Type B pancreatic cell (in vitro differentiated cells): Measurements from ENCODE around the gene KIRREL3. TPM values are rescaled to one million over a fixed set of nuclear protein-coding genes. Genes with fewer than 3 reads are reported as not detected.

ENCODE experiments used
- DNase-seq: peaks from one replicate; pipeline ENCODE4 v3.0.0; 2021; ENCODE audit warnings: mixed read lengths; ENCODE audit not compliant: unreplicated experiment; ENCODE audit errors: extremely low spot score
- H3K27ac Mint-ChIP-seq: 2 replicates; pipeline ENCODE4 v1.8.0; 2021; ENCODE audit warnings: mild to moderate bottlenecking, mixed read lengths
- H3K27me3 Mint-ChIP-seq: 2 replicates; pipeline ENCODE4 v1.8.0; 2021; ENCODE audit warnings: mixed read lengths
- H3K36me3 Mint-ChIP-seq: 2 replicates; pipeline ENCODE4 v1.8.0; 2021; ENCODE audit warnings: mixed read lengths
- H3K4me1 Mint-ChIP-seq: one replicate; pipeline ENCODE4 v1.8.0; 2021; ENCODE audit warnings: mixed read lengths; ENCODE audit not compliant: unreplicated experiment
- H3K4me3 Mint-ChIP-seq: 2 replicates; pipeline ENCODE4 v1.8.0; 2021; ENCODE audit warnings: mild to moderate bottlenecking, mixed read lengths
- H3K9me3 Mint-ChIP-seq: 2 replicates; pipeline ENCODE4 v1.8.0; 2021; ENCODE audit warnings: mixed read lengths
- CTCF ChIP-seq: fragments of 200-600 bp; sonication (generic); conservative IDR thresholded peaks from 2 replicates; pipeline ENCODE4 v1.5.0; 2021; ENCODE audit warnings: antibody characterized with exemption, mild to moderate bottlenecking
- total RNA-seq: library from RNA; stranded (reverse); gene quantifications from 2 replicates; pipeline ENCODE4 v1.2.1, GENCODE V29; 2021; ENCODE audit warnings: low replicate concordance

Gene KIRREL3
- total RNA-seq, 1 donor from 2014 or later = 4.1 TPM

DNA sequence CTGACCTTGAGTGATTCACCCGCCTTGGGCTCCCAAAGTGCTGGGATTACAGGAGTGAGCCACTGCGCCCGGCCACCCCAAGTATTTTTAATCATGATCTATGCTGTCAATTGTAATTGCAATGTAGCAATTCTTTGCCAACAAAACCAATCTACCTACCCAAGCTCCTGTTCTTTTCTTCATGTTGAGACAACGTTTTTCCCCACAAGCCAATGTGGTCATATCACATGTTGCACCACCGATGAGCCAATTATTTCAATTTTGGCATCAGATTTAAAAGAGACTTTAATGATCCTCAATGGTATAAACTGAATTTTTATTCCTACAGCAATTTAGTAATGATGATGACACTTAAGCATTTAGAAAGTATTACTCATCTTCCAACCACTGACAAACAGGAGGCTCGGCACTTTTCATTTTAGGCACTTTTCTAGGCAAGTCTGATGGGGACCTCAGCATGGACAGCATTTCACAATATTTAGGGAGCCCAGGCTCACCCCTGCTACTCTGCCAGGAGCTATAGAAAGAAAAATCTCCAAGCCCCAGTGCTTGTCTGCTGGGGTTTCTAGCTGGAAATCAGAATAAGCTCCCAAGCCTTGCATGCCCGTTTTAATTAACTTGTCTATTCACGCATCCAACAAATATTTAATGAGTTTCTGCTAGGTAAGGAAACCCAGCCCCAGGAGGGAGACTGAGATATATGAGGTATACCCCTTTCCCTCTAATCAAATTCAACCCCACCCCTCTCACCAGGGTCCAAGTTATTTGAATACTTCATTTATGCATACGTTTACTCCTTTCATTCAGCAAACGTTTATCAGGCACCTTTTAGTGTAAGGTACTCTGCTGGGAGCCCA lies 353.6 kb downstream of the KIRREL3 start:
- no peaks in the 10 kb centered on the region for H3K36me3 Mint-ChIP-seq
- H3K27ac Mint-ChIP-seq = no peak overlapping the region
- no peak for DNase-seq
- peaks cover 11% of the 10 kb centered on the region for H3K4me1 Mint-ChIP-seq
- H3K27me3 Mint-ChIP-seq = peaks cover 3% of the 10 kb centered on the region
- TF ChIP-seq CTCF = no peak
- H3K4me3 Mint-ChIP-seq = no peak overlapping the region
- H3K9me3 Mint-ChIP-seq = peaks cover 11% of the 10 kb centered on the region

GRCh38 chr11:126645186-126645585 lies 355.4 kb downstream of the KIRREL3 start:
- no peak for TF ChIP-seq CTCF
- no peak for DNase-seq
- H3K27ac Mint-ChIP-seq = no peak overlapping the region
- H3K9me3 Mint-ChIP-seq = peaks cover 5% of the 10 kb centered on the region
- no peaks in the 10 kb centered on the region for H3K36me3 Mint-ChIP-seq
- H3K4me1 Mint-ChIP-seq = peaks cover 20% of the 10 kb centered on the region
- peaks cover 6% of the 10 kb centered on the region for H3K27me3 Mint-ChIP-seq
- H3K4me3 Mint-ChIP-seq = no peak overlapping the region

DNA sequence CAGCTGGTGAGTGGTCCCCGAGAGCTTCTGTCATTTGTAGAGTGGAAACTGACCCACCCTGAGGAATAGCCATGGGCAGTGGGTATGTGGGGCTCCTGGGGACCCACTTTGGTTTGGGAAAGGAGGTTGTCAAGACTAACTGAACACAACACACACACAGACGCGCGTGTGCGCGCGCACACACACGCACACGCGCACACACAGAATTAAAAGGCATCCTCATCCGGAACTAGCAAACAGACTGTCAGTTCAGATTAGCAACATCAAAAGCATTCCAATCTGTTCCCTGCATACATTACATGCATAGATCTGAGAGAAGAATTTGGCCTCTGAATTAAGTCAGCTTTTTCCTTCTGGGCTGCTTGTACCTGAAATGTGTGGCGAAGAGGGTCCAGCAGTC lies 360.4 kb downstream of the KIRREL3 start:
- H3K36me3 Mint-ChIP-seq = no peaks in the 10 kb centered on the region
- H3K4me1 Mint-ChIP-seq = peaks cover 17% of the 10 kb centered on the region
- no peak for DNase-seq
- H3K9me3 Mint-ChIP-seq = no peaks in the 10 kb centered on the region
- H3K4me3 Mint-ChIP-seq = no peak overlapping the region
- H3K27me3 Mint-ChIP-seq = peaks cover 24% of the 10 kb centered on the region
- no peak for TF ChIP-seq CTCF
- no peak overlapping the region for H3K27ac Mint-ChIP-seq

- H3K9me3 Mint-ChIP-seq = no peaks in the 10 kb centered on the region
- H3K27me3 Mint-ChIP-seq = peaks cover 24% of the 10 kb centered on the region
- H3K36me3 Mint-ChIP-seq = no peaks in the 10 kb centered on the region
- H3K4me1 Mint-ChIP-seq = peaks cover 17% of the 10 kb centered on the region
- TF ChIP-seq CTCF = no peak
- H3K27ac Mint-ChIP-seq = no peak overlapping the region
- no peak for DNase-seq
- H3K4me3 Mint-ChIP-seq = no peak overlapping the region
Measured at GRCh38 chr11:126639692-126640091, 360.9 kb downstream of the KIRREL3 start.

DNA sequence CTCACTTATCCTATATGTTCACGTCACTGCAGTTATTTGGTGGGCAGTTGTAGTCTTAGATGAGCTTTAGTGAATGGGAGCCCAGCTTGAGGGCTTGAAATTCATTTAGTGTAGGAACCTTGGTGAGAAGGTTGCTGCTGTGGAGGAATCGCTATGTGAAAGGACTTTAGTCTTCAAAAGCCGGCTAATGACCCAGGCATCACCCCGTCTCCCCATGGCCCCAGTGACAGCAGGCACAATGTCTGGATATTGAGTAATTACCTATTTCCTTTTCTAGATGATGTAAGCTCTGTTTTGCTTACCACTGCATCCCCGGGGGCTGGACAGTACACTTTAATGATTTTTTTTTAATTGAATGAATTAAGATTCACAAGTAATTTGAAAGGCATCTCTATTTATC lies 361.9 kb downstream of the KIRREL3 start:
- peaks cover 32% of the 10 kb centered on the region for H3K27me3 Mint-ChIP-seq
- H3K4me3 Mint-ChIP-seq = no peak overlapping the region
- TF ChIP-seq CTCF = no peak
- no peaks in the 10 kb centered on the region for H3K36me3 Mint-ChIP-seq
- DNase-seq = no peak
- peaks cover 21% of the 10 kb centered on the region for H3K4me1 Mint-ChIP-seq
- H3K27ac Mint-ChIP-seq = no peak overlapping the region
- H3K9me3 Mint-ChIP-seq = no peaks in the 10 kb centered on the region
